GM12891 (cell line): ENCODE measurements around the gene MYL7.

Experiments
- POLR2A ChIP-seq: IDR thresholded peaks from 2 replicates; pipeline ENCODE4 v1.6.1; 2011; ENCODE audit warnings: low read depth, low read length, control low read depth
- POLR2AphosphoS5 ChIP-seq: IDR thresholded peaks from 2 replicates; pipeline ENCODE4 v1.6.1; 2011; ENCODE audit warnings: low read depth, low read length, control low read depth
- SPI1 ChIP-seq: IDR thresholded peaks from 2 replicates; pipeline ENCODE4 v1.6.1; 2011; ENCODE audit warnings: low read depth, low read length, control low read depth
- TAF1 ChIP-seq: IDR thresholded peaks from 2 replicates; pipeline ENCODE4 v1.6.1; 2011; ENCODE audit warnings: low read depth, low read length, control low read depth

- TF ChIP-seq POLR2A (no peak), TAF1 (no peak), POLR2AphosphoS5 (no peak), SPI1 (no peak)
Measured at GRCh38 chr7:44159824-44160630, 18.9 kb upstream of the MYL7 start.
